ENCODE measurements around the gene BCAR3. TPM values are rescaled to one million over a fixed set of nuclear protein-coding genes. Genes with fewer than 3 reads are reported as not detected.

The BCAR3 gene
- total RNA-seq, 3 donors from 2014 or later (not counting 1 experiment from before 2014, with no cell fraction given) = 0.52 to 6.5 (median 2.4) TPM

- H3K27ac Mint-ChIP-seq = no peak overlapping the region
- H3K36me3 Mint-ChIP-seq = no peaks in the 10 kb centered on the region
These were observed 43.3 kb downstream of the BCAR3 start for GRCh38 chr1:93638307-93638847.

GRCh38 chr1:93636712-93637111 lies 44.9 kb downstream of the BCAR3 start:
- H3K4me1 ChIP-seq (ENCODE audit: control insufficient read depth, insufficient read depth, low read length) = no peaks in the 10 kb centered on the region
- Mint-ChIP-seq H3K4me1 (no peaks in the 10 kb centered on the region), H3K9me3 (no peaks in the 10 kb centered on the region), H3K27me3 (ENCODE audit: low read depth in 2 of 2) (no peaks in the 10 kb centered on the region), H3K4me3 (no peak overlapping the region), H3K36me3 (no peaks in the 10 kb centered on the region), H3K27ac (no peak overlapping the region)
- no peak overlapping the region for H3K4me3 ChIP-seq (ENCODE audit: low read length)
- no peak for TF ChIP-seq CTCF (IDR thresholded peaks at IDR 0.05)
- H3K27ac ChIP-seq (ENCODE audit: low read length) = no peak overlapping the region
- no peaks in the 10 kb centered on the region for H3K36me3 ChIP-seq (ENCODE audit: control insufficient read depth, insufficient read depth, low read length)
- ATAC-seq (no peak), DNase-seq (no peak)
- intact Hi-C loops (cut with micrococcal nuclease) = no loop called here
- 96% methylated on average over 3 of the region's 3 CpGs for WGBS (ENCODE audit: insufficient coverage)
- no peaks in the 10 kb centered on the region for H3K9me3 ChIP-seq (ENCODE audit: control insufficient read depth, insufficient read depth, low read length)
- no peaks in the 10 kb centered on the region for H3K27me3 ChIP-seq (ENCODE audit: control insufficient read depth, insufficient read depth, low read length)

More at GRCh38 chr1:93638307-93638847, 43.3 kb downstream of the BCAR3 start:
- Histone ChIP-seq H3K27me3 (ENCODE audit: control insufficient read depth, insufficient read depth, low read length) (no peaks in the 10 kb centered on the region), H3K9me3 (ENCODE audit: control insufficient read depth, insufficient read depth, low read length) (no peaks in the 10 kb centered on the region), H3K27ac (ENCODE audit: low read length) (no peak overlapping the region), H3K36me3 (ENCODE audit: control insufficient read depth, insufficient read depth, low read length) (no peaks in the 10 kb centered on the region), H3K4me3 (ENCODE audit: low read length) (no peak overlapping the region), H3K4me1 (ENCODE audit: control insufficient read depth, insufficient read depth, low read length) (peaks cover 6% of the 10 kb centered on the region)
- 93% methylated on average over 4 of the region's 5 CpGs for WGBS (ENCODE audit: insufficient coverage)
- DNase-seq (no peak), ATAC-seq (no peak)
- TF ChIP-seq CTCF (IDR thresholded peaks at IDR 0.05) = no peak
- Mint-ChIP-seq H3K9me3 (no peaks in the 10 kb centered on the region), H3K4me1 (no peaks in the 10 kb centered on the region), H3K27me3 (ENCODE audit: low read depth in 2 of 2) (no peaks in the 10 kb centered on the region), H3K4me3 (no peak overlapping the region)
- intact Hi-C loops (cut with micrococcal nuclease) = no loop called here

- Mint-ChIP-seq H3K36me3 (no peaks in the 10 kb centered on the region), H3K4me1 (no peaks in the 10 kb centered on the region), H3K27ac (no peak overlapping the region), H3K9me3 (no peaks in the 10 kb centered on the region), H3K27me3 (ENCODE audit: low read depth in 2 of 2) (no peaks in the 10 kb centered on the region), H3K4me3 (no peak overlapping the region)
- 94% methylated on average over 14 of the region's 14 CpGs for WGBS (ENCODE audit: insufficient coverage)
- no peaks in the 10 kb centered on the region for H3K4me1 ChIP-seq (ENCODE audit: control insufficient read depth, insufficient read depth, low read length)
- no peaks in the 10 kb centered on the region for H3K27me3 ChIP-seq (ENCODE audit: control insufficient read depth, insufficient read depth, low read length)
- no peaks in the 10 kb centered on the region for H3K9me3 ChIP-seq (ENCODE audit: control insufficient read depth, insufficient read depth, low read length)
- no peak for ATAC-seq
- intact Hi-C loops (cut with micrococcal nuclease) = no loop called here
- H3K4me3 ChIP-seq (ENCODE audit: low read length) = no peak overlapping the region
- no peak for DNase-seq
- no peak for TF ChIP-seq CTCF (IDR thresholded peaks at IDR 0.05)
- H3K36me3 ChIP-seq (ENCODE audit: control insufficient read depth, insufficient read depth, low read length) = no peaks in the 10 kb centered on the region
- no peak overlapping the region for H3K27ac ChIP-seq (ENCODE audit: low read length)
These were observed 45.8 kb downstream of the BCAR3 start for GRCh38 chr1:93635614-93636543.

Data from natural killer cell (primary cell).